Ectodermal cell (in vitro differentiated cells): ENCODE measurements around the gene DNAJC30. TPM values are rescaled to one million over a fixed set of nuclear protein-coding genes. Genes with fewer than 3 reads are reported as not detected.
"Not testable (repeated sequence)": the region's sequence is repeated elsewhere in the genome, so short reads cannot be mapped to it uniquely, and the experiment has no call there.

Experiments
- H3K27ac ChIP-seq: 2 replicates; pipeline ENCODE4 v1.7.0; 2013; ENCODE audit warnings: mild to moderate bottlenecking, low read depth, low read length; ENCODE audit not compliant: insufficient read depth, poor library complexity, severe bottlenecking
- H3K27me3 ChIP-seq: 2 replicates; pipeline ENCODE4 v1.7.0; 2013; ENCODE audit warnings: mild to moderate bottlenecking, low read length; ENCODE audit not compliant: insufficient read depth, control insufficient read depth, poor library complexity, severe bottlenecking
- H3K36me3 ChIP-seq: one replicate; pipeline ENCODE4 v1.7.0; 2013; ENCODE audit warnings: low read length; ENCODE audit not compliant: control insufficient read depth, insufficient read depth
- H3K4me1 ChIP-seq: one replicate; pipeline ENCODE4 v1.7.0; 2013; ENCODE audit warnings: low read length; ENCODE audit not compliant: control insufficient read depth, insufficient read depth
- H3K4me3 ChIP-seq: 2 replicates; pipeline ENCODE4 v1.7.0; 2013; ENCODE audit warnings: low read depth, low read length, control low read depth; ENCODE audit not compliant: insufficient read depth
- H3K9me3 ChIP-seq: 2 replicates; pipeline ENCODE4 v1.7.0; 2013; ENCODE audit warnings: mild to moderate bottlenecking, low read length, moderate library complexity; ENCODE audit not compliant: control insufficient read depth
- WGBS, 2 experiments: methylation state at CpG; one replicate each; pipeline ENCODE4 v1.1.7; 2013; ENCODE audit warnings: missing lambda C conversion rate in 2 of 2; 5-methylcytosine and 5-hydroxymethylcytosine counted together
- polyA plus RNA-seq, 4 experiments: library from polyadenylated mRNA; stranded (reverse); fragments of 50-300 nt; gene quantifications; one replicate each; pipeline ENCODE4 v1.2.3, GENCODE V29; 2013

Gene DNAJC30
- polyA plus RNA-seq (2013, experiment 1 of 4) = 7.3 TPM
- polyA plus RNA-seq (2013, experiment 2 of 4) = 8.4 TPM
- polyA plus RNA-seq (2013, experiment 3 of 4) = 5.1 TPM
- 5.4 TPM for polyA plus RNA-seq (2013, experiment 4 of 4)

- H3K27me3 ChIP-seq = no peaks in the 10 kb centered on the region
- peaks cover 10% of the 10 kb centered on the region for H3K4me1 ChIP-seq
- H3K4me3 ChIP-seq = peak within 1 kb of the TSS; percentile 91
- H3K27ac ChIP-seq = peak within 1 kb of the TSS; percentile 53
- WGBS, 2 experiments = 0% methylated on average over 68 of the region's 68 CpGs
- peaks cover 11% of the 10 kb centered on the region for H3K36me3 ChIP-seq
- no peaks in the 10 kb centered on the region for H3K9me3 ChIP-seq
Measured at GRCh38 chr7:73683056-73683787, at the start of gene DNAJC30, which contains the start of gene BUD23. Gene DNAJC30, minus strand, starts transcription at chr7:73683453. Its CDS starts 30 bp downstream, at chr7:73683423. Gene BUD23, plus strand, starts transcription at chr7:73683597. Its CDS starts 29 bp downstream, at chr7:73683626.

- peaks cover 1% of the 10 kb centered on the region for H3K4me1 ChIP-seq
- H3K27ac ChIP-seq = no peak overlapping the region
- H3K36me3 ChIP-seq = no peaks in the 10 kb centered on the region
- no peak overlapping the region for H3K4me3 ChIP-seq
- WGBS, 2 experiments = 90 to 92% methylated on average over 2 of the region's 2 CpGs
- H3K9me3 ChIP-seq = no peaks in the 10 kb centered on the region
- H3K27me3 ChIP-seq = no peaks in the 10 kb centered on the region
Measured at GRCh38 chr7:73732397-73732796, 49.1 kb upstream of the DNAJC30 start.

GRCh38 chr7:73730485-73730884, 47.2 kb upstream of the DNAJC30 start:
- 34 to 37% methylated on average over 3 of the region's 3 CpGs for WGBS, 2 experiments
- no peaks in the 10 kb centered on the region for H3K36me3 ChIP-seq
- no peak overlapping the region for H3K4me3 ChIP-seq
- no peaks in the 10 kb centered on the region for H3K27me3 ChIP-seq
- H3K4me1 ChIP-seq = no peaks in the 10 kb centered on the region
- H3K27ac ChIP-seq = no peak overlapping the region
- no peaks in the 10 kb centered on the region for H3K9me3 ChIP-seq

- H3K4me3 ChIP-seq = no peak overlapping the region
- WGBS, 2 experiments = 81 to 84% methylated on average over 5 of the region's 5 CpGs
- H3K9me3 ChIP-seq = no peaks in the 10 kb centered on the region
- H3K4me1 ChIP-seq = no peaks in the 10 kb centered on the region
- H3K27ac ChIP-seq = no peak overlapping the region
- no peaks in the 10 kb centered on the region for H3K27me3 ChIP-seq
- H3K36me3 ChIP-seq = no peaks in the 10 kb centered on the region
Measured at GRCh38 chr7:73728551-73728950, 45.3 kb upstream of the DNAJC30 start.

- no peaks in the 10 kb centered on the region for H3K9me3 ChIP-seq
- no peaks in the 10 kb centered on the region for H3K4me1 ChIP-seq
- 64 to 67% methylated on average over 3 of the region's 3 CpGs for WGBS, 2 experiments
Measured at GRCh38 chr7:73727952-73728351, 44.7 kb upstream of the DNAJC30 start.

GRCh38 chr7:73726083-73726466, 42.8 kb upstream of the DNAJC30 start:
- no peak overlapping the region for H3K27ac ChIP-seq
- WGBS, 2 experiments = 83 to 93% methylated on average over 1 of the region's 1 CpG
- no peak overlapping the region for H3K4me3 ChIP-seq
- H3K9me3 ChIP-seq = no peaks in the 10 kb centered on the region
- H3K4me1 ChIP-seq = no peaks in the 10 kb centered on the region
- no peaks in the 10 kb centered on the region for H3K27me3 ChIP-seq
- H3K36me3 ChIP-seq = no peaks in the 10 kb centered on the region

More at GRCh38 chr7:73727952-73728351, 44.7 kb upstream of the DNAJC30 start:
- H3K27me3 ChIP-seq = no peaks in the 10 kb centered on the region
- H3K36me3 ChIP-seq = no peaks in the 10 kb centered on the region
- H3K27ac ChIP-seq = no peak overlapping the region
- H3K4me3 ChIP-seq = no peak overlapping the region

GRCh38 chr7:73723813-73724212, 40.6 kb upstream of the DNAJC30 start:
- no peak overlapping the region for H3K27ac ChIP-seq
- H3K27me3 ChIP-seq = peaks cover 15% of the 10 kb centered on the region
- 89 to 96% methylated on average over 1 of the region's 3 CpGs for WGBS, 2 experiments
- H3K9me3 ChIP-seq = no peaks in the 10 kb centered on the region
- no peaks in the 10 kb centered on the region for H3K36me3 ChIP-seq
- H3K4me1 ChIP-seq = no peaks in the 10 kb centered on the region
- H3K4me3 ChIP-seq = no peak overlapping the region

GRCh38 chr7:73722785-73723184, 39.5 kb upstream of the DNAJC30 start:
- H3K4me1 ChIP-seq = peaks cover 3% of the 10 kb centered on the region
- 86 to 89% methylated on average over 6 of the region's 6 CpGs for WGBS, 2 experiments

GRCh38 chr7:73722182-73722581, 38.9 kb upstream of the DNAJC30 start:
- 88 to 90% methylated on average over 4 of the region's 4 CpGs for WGBS, 2 experiments
- H3K4me1 ChIP-seq, H3K27ac ChIP-seq, H3K4me3 ChIP-seq, H3K36me3 ChIP-seq, H3K9me3 ChIP-seq: not testable (repeated sequence)
- peaks cover 24% of the 10 kb centered on the region for H3K27me3 ChIP-seq

More at GRCh38 chr7:73722785-73723184, 39.5 kb upstream of the DNAJC30 start:
- no peak overlapping the region for H3K27ac ChIP-seq
- no peaks in the 10 kb centered on the region for H3K36me3 ChIP-seq
- peaks cover 24% of the 10 kb centered on the region for H3K27me3 ChIP-seq
- no peak overlapping the region for H3K4me3 ChIP-seq
- H3K9me3 ChIP-seq = no peaks in the 10 kb centered on the region

- 90 to 96% methylated on average over 3 of the region's 3 CpGs for WGBS, 2 experiments
- Histone ChIP-seq H3K36me3 (no peaks in the 10 kb centered on the region), H3K27me3 (peaks cover 24% of the 10 kb centered on the region), H3K4me3 (no peak overlapping the region), H3K27ac (no peak overlapping the region), H3K9me3 (no peaks in the 10 kb centered on the region), H3K4me1 (peaks cover 3% of the 10 kb centered on the region)
Measured at GRCh38 chr7:73721377-73721817, 38.1 kb upstream of the DNAJC30 start.
